ENCODE data around the gene EMC1. TPM values are rescaled to one million over a fixed set of nuclear protein-coding genes. Genes with fewer than 3 reads are reported as not detected.

Gene EMC1
- total and polyA plus RNA-seq, 2 donors (not counting 3 experiments of a cell fraction or from before 2014, with no cell fraction given) = 77.5 to 164 TPM

GRCh38 chr1:19212167-19212566 lies 39.2 kb downstream of the EMC1 start:
- no peak overlapping the region for H3K4me3 ChIP-seq (replicated peaks in 1 of 3; ENCODE audit: insufficient read depth in 1 of 3, low read depth in 1 of 3, low read length in 3 of 3)
- no peak overlapping the region for H3K9ac ChIP-seq (replicated peaks; ENCODE audit: extremely low read depth, insufficient read depth, low read length)
- FAIRE-seq = no peak

More at GRCh38 chr1:19212167-19212566, 39.2 kb downstream of the EMC1 start:
- ChIA-PET POLR2A (no interaction called here), CTCF (no interaction called here)
- Histone ChIP-seq H4K20me1 (replicated peaks; ENCODE audit: control insufficient read depth, extremely low read depth, insufficient read depth, low read length) (no peaks in the 10 kb centered on the region), H3K27ac (ENCODE audit: insufficient read depth, low read depth, low read length) (no peak overlapping the region), H3K4me1 (ENCODE audit: control insufficient read depth, extremely low read depth, insufficient read depth, low read length) (peaks cover 20% of the 10 kb centered on the region), H3K36me3 (ENCODE audit: control insufficient read depth in 2 of 2, extremely low read depth in 1 of 2, insufficient read depth in 2 of 2, low read length in 2 of 2) (peaks cover 5 to 6% of the 10 kb centered on the region in 2 experiments), H3K9me1 (replicated peaks; ENCODE audit: control insufficient read depth, extremely low read depth, insufficient read depth, low read length) (no peaks in the 10 kb centered on the region), H3K79me2 (ENCODE audit: control insufficient read depth, insufficient read depth, low read length) (peaks cover 61% of the 10 kb centered on the region), H2AFZ (ENCODE audit: low read depth, low read length) (no peak overlapping the region), H3K4me2 (ENCODE audit: insufficient read depth, low read length) (peak overlapping the region; percentile 29), H3K27me3 (ENCODE audit: control insufficient read depth in 2 of 2, insufficient read depth in 2 of 2, low read length in 2 of 2) (no peaks in the 10 kb centered on the region), H3K9me3 (replicated peaks; ENCODE audit: control insufficient read depth, insufficient read depth, low read length) (no peaks in the 10 kb centered on the region)
- dilution Hi-C loops (cut with MboI; ENCODE audit: extremely low pct_ligation_motif_present, low sequenced_read_pairs) = no loop called here
- intact Hi-C loops (cut with micrococcal nuclease) = loop anchor here (10.0 kb wide), 1 partner anchor 307 kb away; the partner anchor contains the start of gene ALDH4A1
- TF ChIP-seq, protein P1, sequence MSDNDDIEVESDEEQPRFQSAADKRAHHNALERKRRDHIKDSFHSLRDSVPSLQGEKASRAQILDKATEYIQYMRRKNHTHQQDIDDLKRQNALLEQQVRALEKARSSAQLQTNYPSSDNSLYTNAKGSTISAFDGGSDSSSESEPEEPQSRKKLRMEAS (IDR thresholded peaks at IDR 0.05; ENCODE audit: insufficient read depth, insufficient read length) = no peak
- TF ChIP-seq FOS (IDR thresholded peaks at IDR 0.05; ENCODE audit: borderline replicate concordance, insufficient read depth, low read length) (no peak), JUN (IDR thresholded peaks at IDR 0.05; ENCODE audit: borderline replicate concordance, insufficient read depth, insufficient read length, low read depth) (no peak), MYC (IDR thresholded peaks at IDR 0.05; ENCODE audit: low read depth, low read length) (no peak), POLR2A (IDR thresholded peaks at IDR 0.05; ENCODE audit: low read depth, low read length) (no peak), POLR2AphosphoS5 (IDR thresholded peaks at IDR 0.05; ENCODE audit: insufficient read depth, low read depth, low read length) (no peak), GATA2 (IDR thresholded peaks at IDR 0.05; ENCODE audit: insufficient read depth, insufficient read length, low read depth, low read length) (no peak), EZH2 (IDR thresholded peaks at IDR 0.05; ENCODE audit: borderline replicate concordance, low read depth, low read length, severe bottlenecking) (no peak), CTCF (IDR thresholded peaks at IDR 0.05; ENCODE audit: extremely low read depth in 1 of 2, insufficient read depth in 1 of 2, low read depth in 1 of 2, low read length in 2 of 2) (no peak)
- DNase-seq (ENCODE audit: low read depth, low spot score) = no peak
- BruUV-seq (replicated peaks) = no TSS peak

Data from endothelial cell of umbilical vein (primary cell).